Measurements from ENCODE around the gene FHIT. TPM values are rescaled to one million over a fixed set of nuclear protein-coding genes. Genes with fewer than 3 reads are reported as not detected.

The FHIT gene
- total and polyA plus RNA-seq, 2 of the 4 experiments (the other 2 are of a cell fraction): 0.07 TPM; not detected in 1

- no peak overlapping the region for H3K14ac ChIP-seq (replicated peaks; ENCODE audit: low read depth, low read length)
- no peaks in the 10 kb centered on the region for H3K79me1 ChIP-seq (ENCODE audit: low read depth in 1 of 2, low read length in 2 of 2)
- intact Hi-C loops (cut with micrococcal nuclease): no loop called here
- H3K4me3 ChIP-seq (ENCODE audit: insufficient read depth, low read depth, low read length): no peak overlapping the region
- H3K23ac ChIP-seq (ENCODE audit: low read depth, low read length): no peak overlapping the region
- no peak overlapping the region for H4K5ac ChIP-seq (ENCODE audit: low read depth, low read length)
- H3K4me1 ChIP-seq (ENCODE audit: control insufficient read depth, insufficient read depth, low read length): no peaks in the 10 kb centered on the region
- H3K9me1 ChIP-seq (ENCODE audit: insufficient read depth, low read length): no peaks in the 10 kb centered on the region
- no peak overlapping the region for H3K4ac ChIP-seq (ENCODE audit: low read depth, low read length)
- H4K91ac ChIP-seq (ENCODE audit: insufficient read depth, low read depth, low read length): no peak overlapping the region
- H3K56ac ChIP-seq (ENCODE audit: extremely low read depth, insufficient read depth, low read length): no peak overlapping the region
- POLR2A ChIA-PET (ENCODE audit: unreplicated experiment): no interaction called here
- DNase-seq (peak; percentile 45), ATAC-seq (ENCODE audit: low read depth) (no peak)
- BruUV-seq (replicated peaks): no TSS peak
- H2AFZ ChIP-seq (replicated peaks; ENCODE audit: low read length, poor library complexity): no peak overlapping the region
- H4K20me1 ChIP-seq (ENCODE audit: insufficient read depth, low read length): no peaks in the 10 kb centered on the region
- no peak overlapping the region for H2BK20ac ChIP-seq (ENCODE audit: low read depth, low read length)
- dilution Hi-C loops (cut with HindIII; ENCODE audit: low sequenced_read_pairs, unreplicated experiment): no loop called here
- H4K8ac ChIP-seq (ENCODE audit: low read depth in 2 of 2, low read length in 2 of 2): no peak overlapping the region
- 17% methylated on average over 1 of the region's 6 CpGs; no CpG with 5 or more reads in 1 of the 2 experiments for WGBS, 2 experiments (ENCODE audit: extremely low coverage in 2 of 2, insufficient read length in 1 of 2)
- no peak overlapping the region for H3K4me2 ChIP-seq (ENCODE audit: low read depth, low read length)
- H3K9me3 ChIP-seq (ENCODE audit: control insufficient read depth, insufficient read depth, low read length): no peaks in the 10 kb centered on the region
- no peak overlapping the region for H2AK9ac ChIP-seq (replicated peaks; ENCODE audit: low read depth, low read length, poor library complexity)
- peaks cover 1% of the 10 kb centered on the region; the same call in 1 of the 2 replicates for H3K27me3 ChIP-seq (ENCODE audit: control insufficient read depth, insufficient read depth, low read length)
- H2BK120ac ChIP-seq (ENCODE audit: low read depth, low read length): no peak overlapping the region
- CTCF ChIA-PET: interaction anchor here (1.4 kb wide), 1 partner anchor 8 kb away, joined by 3 read pairs; no protein-coding TSS in a partner anchor
- in situ Hi-C loops (cut with MboI; ENCODE audit: low sequenced_read_pairs): no loop called here
- no peak overlapping the region for H3K18ac ChIP-seq (ENCODE audit: low read depth, low read length)
- H2AK5ac ChIP-seq (ENCODE audit: low read depth, low read length): no peak overlapping the region
- no peak overlapping the region for H2BK15ac ChIP-seq (ENCODE audit: low read depth, low read length)
- no peak overlapping the region for H2BK5ac ChIP-seq (ENCODE audit: low read depth, low read length, poor library complexity, severe bottlenecking)
- H3K36me3 ChIP-seq (ENCODE audit: control insufficient read depth, insufficient read depth, low read length): no peaks in the 10 kb centered on the region
- no peak overlapping the region for H3K27ac ChIP-seq (ENCODE audit: insufficient read depth, low read length)
- H3K9ac ChIP-seq (ENCODE audit: low read depth, low read length): no peak overlapping the region
- no peak for TF ChIP-seq MAZ (IDR thresholded peaks at IDR 0.05; ENCODE audit: borderline replicate concordance, low read depth, low read length)
- no peak for TF ChIP-seq POLR2A (IDR thresholded peaks at IDR 0.05; ENCODE audit: low read depth, low read length)
- no peak for TF ChIP-seq CHD1 (IDR thresholded peaks at IDR 0.05; ENCODE audit: low read depth, low read length)
- TF ChIP-seq RFX5 (IDR thresholded peaks at IDR 0.05; ENCODE audit: low read depth, low read length): no peak
- no peak for TF ChIP-seq RAD21 (IDR thresholded peaks at IDR 0.05; ENCODE audit: low read length)
- no peak for TF ChIP-seq CTCF (conservative IDR thresholded peaks at IDR 0.05; ENCODE audit: low read depth, low read length)
- TF ChIP-seq SMC3 (IDR thresholded peaks at IDR 0.05; ENCODE audit: low read depth, low read length): no peak
Observed at GRCh38 chr3:60594025-60594424, 657.2 kb downstream of the FHIT start.
